Mucosa of rectum (tissue), 2 donors: ENCODE measurements around the gene CD36.

ENCODE experiments used
- H3K27ac ChIP-seq, 2 donors: one replicate each; pipeline ENCODE4 v1.7.0; 2013; ENCODE audit warnings: inconsistent platforms in 2 of 2, low read depth in 2 of 2, low read length in 2 of 2
- H3K27me3 ChIP-seq, 2 donors: one replicate each; pipeline ENCODE4 v1.7.0; 2013; ENCODE audit warnings: low read length in 2 of 2; ENCODE audit not compliant: control insufficient read depth in 2 of 2, insufficient read depth in 2 of 2
- H3K36me3 ChIP-seq, 2 donors: one replicate each; pipeline ENCODE4 v1.7.0; 2013; ENCODE audit warnings: low read length in 2 of 2; ENCODE audit not compliant: control insufficient read depth in 2 of 2, insufficient read depth in 2 of 2
- H3K4me1 ChIP-seq, 2 donors: one replicate each; pipeline ENCODE4 v1.7.0; 2013; ENCODE audit warnings: low read length in 2 of 2, mild to moderate bottlenecking in 1 of 2; ENCODE audit not compliant: control insufficient read depth in 2 of 2, insufficient read depth in 2 of 2
- H3K4me3 ChIP-seq, 2 donors: one replicate each; pipeline ENCODE4 v1.7.0; 2013; ENCODE audit warnings: low read length in 2 of 2
- H3K9ac ChIP-seq, 2 donors: one replicate each; pipeline ENCODE4 v1.7.0; 2013; ENCODE audit warnings: low read length in 2 of 2, low read depth in 1 of 2, mild to moderate bottlenecking in 1 of 2
- H3K9me3 ChIP-seq, 2 donors: one replicate each; pipeline ENCODE4 v1.7.0; 2013; ENCODE audit warnings: low read length in 2 of 2; ENCODE audit not compliant: control insufficient read depth in 2 of 2
- donor health status: healthy.
- donor health status: Normal muscosa, but diverticular disease.

CD36 gene

DNA sequence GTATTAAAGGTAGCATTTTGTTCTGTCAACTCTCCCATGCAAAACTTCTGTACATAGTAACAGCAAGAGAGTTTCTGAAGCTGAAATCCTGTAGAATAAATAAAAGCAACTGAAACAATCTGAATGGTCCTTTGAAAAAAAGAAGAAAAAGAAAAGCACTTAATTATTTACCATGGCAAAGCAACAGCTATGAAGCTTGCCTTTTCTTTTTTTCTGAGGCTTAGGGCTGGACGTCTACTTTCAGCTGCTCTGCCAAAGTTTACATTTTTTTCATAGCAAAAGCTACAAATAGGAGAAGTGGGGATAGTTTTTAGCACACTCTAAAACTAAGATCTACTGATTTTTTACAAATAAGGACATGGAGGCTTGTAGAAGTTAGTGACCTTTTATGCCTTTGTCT lies 31.3 kb upstream of the CD36 start:
- H3K9ac ChIP-seq: no peak overlapping the region
- no peak overlapping the region for H3K4me3 ChIP-seq
- H3K27me3 ChIP-seq: no peaks in the 10 kb centered on the region
- H3K36me3 ChIP-seq: no peaks in the 10 kb centered on the region
- H3K27ac ChIP-seq: no peak overlapping the region
- peaks cover 0 to 2% of the 10 kb centered on the region in 2 donors for H3K4me1 ChIP-seq
- no peaks in the 10 kb centered on the region for H3K9me3 ChIP-seq

DNA sequence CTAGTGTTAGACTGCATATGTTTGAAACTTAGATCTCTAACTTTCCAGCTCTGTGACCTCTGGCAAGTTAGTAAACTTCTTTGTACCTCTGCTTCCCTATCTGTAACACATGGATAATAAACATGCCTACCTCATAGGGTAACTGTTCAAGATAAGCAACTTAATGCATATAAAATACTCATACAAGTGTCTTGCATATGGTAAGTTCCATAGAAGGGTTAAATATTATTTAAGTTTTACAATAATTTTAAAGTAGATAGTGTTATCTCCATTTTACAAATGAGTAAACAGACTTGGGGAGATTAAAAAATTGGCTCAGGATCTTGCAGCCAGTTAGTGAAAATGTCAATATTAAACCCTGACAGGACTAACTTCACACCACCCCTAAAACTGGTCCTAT lies 30.1 kb upstream of the CD36 start:
- Histone ChIP-seq H3K9me3 (no peaks in the 10 kb centered on the region), H3K4me1 (peaks cover 0 to 2% of the 10 kb centered on the region in 2 donors), H3K27me3 (no peaks in the 10 kb centered on the region), H3K4me3 (no peak overlapping the region), H3K36me3 (no peaks in the 10 kb centered on the region), H3K9ac (no peak overlapping the region), H3K27ac (no peak overlapping the region)

DNA sequence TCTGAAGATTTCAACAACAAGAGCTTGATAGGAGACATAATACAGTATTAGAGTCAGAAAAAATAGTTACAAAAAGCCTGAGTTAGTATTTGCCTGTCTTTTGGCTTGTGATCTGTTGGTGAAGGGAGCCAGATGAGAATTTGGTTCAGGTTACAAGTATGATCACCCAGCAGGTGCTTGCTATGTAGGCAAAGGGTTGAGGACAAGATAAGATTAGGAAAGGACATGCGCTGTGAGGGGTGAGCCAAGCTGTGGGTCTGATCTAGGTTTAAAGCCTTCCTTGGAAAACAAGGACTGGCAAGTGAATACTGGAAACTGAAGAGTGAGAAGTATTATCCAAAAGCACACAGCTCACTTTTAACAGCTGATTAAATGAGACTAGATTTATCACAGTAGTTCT lies 28.7 kb upstream of the CD36 start:
- H3K4me3 ChIP-seq: no peak overlapping the region

DNA sequence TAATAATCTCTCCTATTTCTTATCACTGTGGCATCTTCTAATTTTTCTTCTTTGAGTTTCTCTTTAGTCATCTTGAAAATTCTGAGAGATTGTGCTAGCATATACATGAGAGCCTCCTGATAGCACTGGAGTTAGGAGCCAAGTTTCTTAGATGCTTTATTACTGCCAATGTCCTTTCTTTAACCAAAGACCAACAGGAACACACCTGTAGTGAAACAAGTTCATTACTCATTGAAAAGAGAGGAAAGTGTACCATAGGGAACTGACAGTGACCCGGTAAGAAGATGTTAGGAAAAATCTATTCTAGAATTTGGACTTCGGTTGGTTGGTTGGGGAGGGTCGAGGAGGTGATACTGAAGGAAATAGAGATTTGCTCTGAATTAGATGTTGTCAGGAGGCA lies 27.1 kb upstream of the CD36 start:
- no peak overlapping the region for H3K27ac ChIP-seq
- H3K9ac ChIP-seq: no peak overlapping the region
- H3K27me3 ChIP-seq: no peaks in the 10 kb centered on the region
- H3K9me3 ChIP-seq: no peaks in the 10 kb centered on the region
- no peak overlapping the region for H3K4me3 ChIP-seq
- H3K4me1 ChIP-seq: peaks cover 0 to 2% of the 10 kb centered on the region in 2 donors
- no peaks in the 10 kb centered on the region for H3K36me3 ChIP-seq

More for the DNA sequence above, 28.7 kb upstream of the CD36 start:
- Histone ChIP-seq H3K27me3 (no peaks in the 10 kb centered on the region), H3K4me1 (peaks cover 0 to 2% of the 10 kb centered on the region in 2 donors), H3K36me3 (no peaks in the 10 kb centered on the region), H3K9me3 (no peaks in the 10 kb centered on the region), H3K27ac (no peak overlapping the region), H3K9ac (no peak overlapping the region)

DNA sequence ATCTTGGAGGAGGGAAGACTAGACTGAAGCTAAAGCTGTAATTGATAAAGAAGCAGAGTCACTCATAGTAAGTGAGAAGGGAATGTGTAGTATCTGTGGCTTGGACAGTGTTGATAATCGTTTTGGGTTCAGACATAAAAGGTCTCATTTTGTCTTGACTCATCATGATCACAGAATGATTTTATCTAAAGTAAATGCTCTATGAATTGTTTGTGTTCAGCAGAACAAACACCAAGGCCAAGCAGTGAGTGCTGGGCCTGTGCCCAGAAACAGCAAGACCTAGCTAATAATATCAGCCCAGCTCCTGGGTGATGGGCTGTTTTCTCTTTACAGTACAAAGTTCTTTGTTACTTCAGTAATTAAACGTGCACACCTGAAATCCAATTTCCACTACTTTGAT lies 26.7 kb upstream of the CD36 start:
- no peaks in the 10 kb centered on the region for H3K36me3 ChIP-seq
- H3K27ac ChIP-seq: no peak overlapping the region
- H3K9me3 ChIP-seq: no peaks in the 10 kb centered on the region
- H3K27me3 ChIP-seq: no peaks in the 10 kb centered on the region
- H3K9ac ChIP-seq: no peak overlapping the region
- H3K4me3 ChIP-seq: no peak overlapping the region
- peaks cover 0 to 2% of the 10 kb centered on the region in 2 donors for H3K4me1 ChIP-seq

DNA sequence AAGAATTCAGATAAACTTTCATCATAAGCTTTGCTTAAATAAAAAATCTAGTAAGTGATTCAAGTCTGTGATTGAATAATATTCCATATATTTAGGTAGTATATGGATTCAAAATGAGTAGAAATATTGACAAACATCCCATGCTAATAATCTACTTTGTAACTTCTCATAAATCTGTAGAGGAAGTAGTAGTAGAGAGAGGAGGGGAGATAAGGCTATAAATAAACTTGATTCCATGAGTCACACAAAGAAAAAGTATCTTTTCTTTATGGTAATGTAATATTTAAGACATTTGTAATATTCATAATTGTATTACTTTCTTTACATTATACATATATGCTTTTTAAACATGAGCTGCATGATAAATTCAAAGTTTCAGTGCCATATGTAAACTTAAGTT lies 25.6 kb upstream of the CD36 start:
- Histone ChIP-seq H3K9me3 (no peaks in the 10 kb centered on the region), H3K27me3 (no peaks in the 10 kb centered on the region), H3K4me3 (no peak overlapping the region), H3K36me3 (no peaks in the 10 kb centered on the region), H3K27ac (no peak overlapping the region), H3K4me1 (peaks cover 0 to 2% of the 10 kb centered on the region in 2 donors), H3K9ac (no peak overlapping the region)

DNA sequence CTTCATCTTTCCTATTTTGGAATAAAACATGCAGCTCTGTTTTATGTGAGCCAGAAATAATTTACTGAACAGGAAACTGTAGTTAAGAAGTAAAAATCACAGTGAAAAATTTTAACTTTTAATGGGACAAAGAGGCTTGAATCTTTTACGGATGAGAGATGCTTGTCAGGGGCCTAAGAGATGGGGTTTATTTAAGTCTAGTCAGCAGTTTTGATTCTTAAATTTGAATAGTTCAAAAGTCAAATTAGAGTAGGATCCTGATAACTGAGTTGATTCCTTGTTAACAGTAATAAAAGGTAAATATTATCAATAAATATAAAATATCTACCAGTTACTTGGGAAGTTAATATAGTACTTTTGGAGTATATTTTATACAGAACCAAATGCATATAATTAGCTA lies 24.9 kb upstream of the CD36 start:
- Histone ChIP-seq H3K9me3 (no peaks in the 10 kb centered on the region), H3K4me3 (no peak overlapping the region), H3K4me1 (peaks cover 0 to 2% of the 10 kb centered on the region in 2 donors), H3K27ac (no peak overlapping the region), H3K9ac (no peak overlapping the region), H3K36me3 (no peaks in the 10 kb centered on the region), H3K27me3 (no peaks in the 10 kb centered on the region)

DNA sequence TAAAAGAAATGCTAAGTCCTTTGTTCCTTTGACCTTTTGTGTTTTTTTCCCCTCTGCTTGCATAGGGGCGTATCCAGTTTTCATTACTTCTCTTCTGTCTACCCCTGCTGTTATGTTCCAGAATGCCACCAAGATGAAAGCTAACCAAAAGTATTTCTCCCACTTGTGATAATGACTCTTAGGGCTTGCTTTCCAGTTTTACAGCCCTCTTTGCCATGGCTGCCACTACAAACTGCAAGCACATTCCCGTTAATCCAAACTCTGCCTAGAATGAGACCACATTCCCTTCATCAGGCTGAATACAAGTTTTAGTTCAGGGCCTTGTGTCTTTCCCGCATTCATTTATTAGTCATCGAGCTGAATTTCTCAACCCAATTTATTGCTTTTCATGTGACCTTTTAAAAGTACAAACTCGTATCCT lies 23.6 kb upstream of the CD36 start:
- no peak overlapping the region for H3K9ac ChIP-seq

DNA sequence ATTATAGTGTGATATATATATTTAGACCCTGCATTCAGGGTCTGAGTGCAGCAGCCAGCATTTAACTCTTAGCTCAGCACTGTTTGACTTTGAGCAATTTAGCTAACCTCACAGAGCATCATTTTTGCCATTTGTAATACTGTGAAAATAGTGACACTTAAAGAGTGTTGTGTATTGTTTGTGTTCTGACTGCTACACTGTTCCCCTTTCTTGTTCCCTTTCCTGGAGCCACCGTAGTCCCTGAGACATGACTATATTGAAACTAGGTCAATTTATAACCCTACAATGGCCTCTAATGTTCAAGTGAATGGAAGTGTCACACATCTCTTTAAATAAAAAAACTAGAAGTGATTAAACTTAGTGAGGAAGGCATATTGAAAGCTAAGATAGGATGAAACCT lies 20.3 kb upstream of the CD36 start:
- Histone ChIP-seq H3K27ac (no peak overlapping the region), H3K9ac (no peak overlapping the region), H3K4me3 (no peak overlapping the region), H3K9me3 (no peaks in the 10 kb centered on the region), H3K27me3 (no peaks in the 10 kb centered on the region), H3K4me1 (no peaks in the 10 kb centered on the region), H3K36me3 (no peaks in the 10 kb centered on the region)

More for the DNA sequence above, 23.6 kb upstream of the CD36 start:
- Histone ChIP-seq H3K36me3 (no peaks in the 10 kb centered on the region), H3K4me1 (peaks cover 0 to 2% of the 10 kb centered on the region in 2 donors), H3K4me3 (no peak overlapping the region), H3K27me3 (no peaks in the 10 kb centered on the region), H3K9me3 (no peaks in the 10 kb centered on the region), H3K27ac (no peak overlapping the region)

DNA sequence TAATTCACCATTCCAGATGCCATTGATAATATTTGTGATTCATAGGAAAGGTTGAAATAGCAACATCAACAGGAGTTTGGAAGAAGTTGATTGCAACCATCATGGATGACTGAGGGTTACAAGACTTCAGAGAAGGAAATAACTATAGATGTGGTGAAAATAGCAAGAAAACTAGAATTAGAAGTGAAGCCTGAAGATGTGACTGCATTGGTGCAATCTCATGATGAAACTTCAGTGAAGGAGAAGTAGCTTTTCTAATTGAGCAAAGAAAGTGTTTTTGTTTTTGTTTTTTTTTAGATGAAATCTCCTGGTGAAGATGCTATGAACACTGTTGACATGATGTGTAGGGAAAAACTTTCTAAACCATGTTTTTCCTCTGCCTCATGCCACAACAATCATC lies 18.7 kb upstream of the CD36 start:
- no peaks in the 10 kb centered on the region for H3K27me3 ChIP-seq
- no peak overlapping the region for H3K27ac ChIP-seq
- no peaks in the 10 kb centered on the region for H3K4me1 ChIP-seq
- H3K9me3 ChIP-seq: no peaks in the 10 kb centered on the region
- H3K9ac ChIP-seq: no peak overlapping the region
- H3K36me3 ChIP-seq: no peaks in the 10 kb centered on the region
- H3K4me3 ChIP-seq: no peak overlapping the region

DNA sequence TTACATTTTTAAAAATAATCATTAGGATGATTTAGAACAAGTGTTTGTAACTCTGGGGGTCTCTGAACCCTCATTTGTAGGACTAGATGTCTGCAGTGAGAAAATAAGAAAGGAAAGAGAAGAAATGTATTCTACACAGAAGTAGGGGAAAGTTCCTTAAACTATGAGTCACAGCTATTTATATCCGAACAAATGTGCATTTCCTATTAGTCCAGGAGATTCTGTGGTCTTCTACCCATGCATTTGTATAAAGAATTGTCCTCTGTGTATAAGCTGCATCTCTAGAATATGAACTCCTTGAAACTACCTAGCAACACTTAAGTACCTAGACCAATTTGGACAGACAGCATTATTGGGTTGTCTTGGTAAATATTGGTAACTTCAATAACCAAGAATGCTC lies 15.9 kb upstream of the CD36 start:
- Histone ChIP-seq H3K27me3 (no peaks in the 10 kb centered on the region), H3K4me3 (no peak overlapping the region), H3K36me3 (no peaks in the 10 kb centered on the region), H3K4me1 (no peaks in the 10 kb centered on the region), H3K27ac (no peak overlapping the region), H3K9me3 (no peaks in the 10 kb centered on the region), H3K9ac (no peak overlapping the region)
